Pancreas (tissue), 10 donors: ENCODE data around the gene ARHGEF1. TPM values are rescaled to one million over a fixed set of nuclear protein-coding genes. Genes with fewer than 3 reads are reported as not detected.

Source experiments
- ATAC-seq, 4 donors: fragments of 200-7000 bp; cut with Tn5 transposase; one replicate each; pipeline versions ENCODE4 v1.8.0 to v1.9.1; 2020; ENCODE audit warnings: mild to moderate bottlenecking in 4 of 4, moderate library complexity in 4 of 4
- DNase-seq, 6 donors: peaks; one replicate each; pipeline ENCODE4 v3.0.0-alpha.2; 2020
- FAIRE-seq: peaks from 2 replicates; lab custom pipeline; 2012; peaks lifted over from hg19 to GRCh38; lab: Jason Lieb, UNC
- H3K27ac ChIP-seq, 4 donors: fragments of 200-600 bp; sonication (generic); 1 replicate in 3 of 4; 2 replicates in 1 of 4; pipeline versions ENCODE4 v1.5.0 to v1.8.0; 2020
- H3K27me3 ChIP-seq, 4 donors: fragments of 200-600 bp; one replicate each; pipeline ENCODE4 v1.8.0; 2021
- H3K36me3 ChIP-seq, 3 donors: fragments of 200-600 bp; sonication (generic) in 1 of 3; one replicate each; pipeline versions ENCODE4 v1.5.0 to v1.8.0; 2020 to 2021
- H3K4me1 ChIP-seq, 3 donors: fragments of 200-600 bp; one replicate each; pipeline ENCODE4 v1.8.0; 2021
- H3K4me3 ChIP-seq, 4 donors: fragments of 200-600 bp; sonication (generic) in 2 of 4; one replicate each; pipeline versions ENCODE4 v1.5.0 to v1.8.0; 2020 to 2021
- H3K9me3 ChIP-seq, 4 donors: fragments of 200-600 bp; one replicate each; pipeline ENCODE4 v1.8.0; 2021
- WGBS, 2 donors: extraction: QIAGEN DNeasy Blood & Tissue Kit; methylation state at CpG; one replicate each; pipeline ENCODE4 v1.1.7; 2013; 5-methylcytosine and 5-hydroxymethylcytosine counted together
- intact Hi-C, 3 donors: fragments of 100-400 bp; cut with DNase I; formaldehyde crosslinking; loops; one replicate each; pipeline versions ENCODE4 v1.11.1 to v1.14.2; 2022
- polyA plus RNA-seq, 2 donors: library from polyadenylated mRNA; stranded (reverse); fragments of 200-250 nt; gene quantifications; one replicate each; pipeline ENCODE4 v1.2.3, GENCODE V29; 2013
- total RNA-seq, 6 donors: library from RNA; stranded (reverse); fragmentation: NEBNext Ultra II Directional in 4 of 6; extraction: Animal tissue kit (Norgen Biotek cat#: 25700) in 4 of 6; gene quantifications; one replicate each; pipeline versions ENCODE4 v1.2.1 to v1.2.4, GENCODE V29; 2021 to 2023
- TF ChIP-seq, protein P1 (sequence below), 4 donors: fragments of 200-600 bp; sonication (generic) in 3 of 4; IDR thresholded peaks; one replicate each; pipeline versions ENCODE4 v1.5.0 to v1.8.0; 2021; ENCODE audit warnings: antibody characterized with exemption in 4 of 4
- donor health status: healthy with polysubstance abuse.
- donor health status: DM: no; HTN: no; CAD: no; lungs with moderate emphysema.
- donor health status: DM: no; HTN: no; CAD: no.
- donor health status: control.
- donor health status: control.
- donor health status: Bipolar disorder and iron deficiency.
- donor health status: DM: yes; HTN: yes; CAD: no.
- donor health status: DM: no; HTN: no; CAD: no.
- donor health status: DM: no; HTN: no; CAD: no.
- donor health status: DM: yes; HTN: yes; CAD: no.

The ARHGEF1 gene
- total and polyA plus RNA-seq, 8 donors = 26.3 to 179 (median 39.3) TPM

GRCh38 chr19:41919948-41920712 lies 37.1 kb downstream of the ARHGEF1 start:
- FAIRE-seq = no peak
- H3K36me3 ChIP-seq = no peaks in the 10 kb centered on the region
- TF ChIP-seq, protein P1, sequence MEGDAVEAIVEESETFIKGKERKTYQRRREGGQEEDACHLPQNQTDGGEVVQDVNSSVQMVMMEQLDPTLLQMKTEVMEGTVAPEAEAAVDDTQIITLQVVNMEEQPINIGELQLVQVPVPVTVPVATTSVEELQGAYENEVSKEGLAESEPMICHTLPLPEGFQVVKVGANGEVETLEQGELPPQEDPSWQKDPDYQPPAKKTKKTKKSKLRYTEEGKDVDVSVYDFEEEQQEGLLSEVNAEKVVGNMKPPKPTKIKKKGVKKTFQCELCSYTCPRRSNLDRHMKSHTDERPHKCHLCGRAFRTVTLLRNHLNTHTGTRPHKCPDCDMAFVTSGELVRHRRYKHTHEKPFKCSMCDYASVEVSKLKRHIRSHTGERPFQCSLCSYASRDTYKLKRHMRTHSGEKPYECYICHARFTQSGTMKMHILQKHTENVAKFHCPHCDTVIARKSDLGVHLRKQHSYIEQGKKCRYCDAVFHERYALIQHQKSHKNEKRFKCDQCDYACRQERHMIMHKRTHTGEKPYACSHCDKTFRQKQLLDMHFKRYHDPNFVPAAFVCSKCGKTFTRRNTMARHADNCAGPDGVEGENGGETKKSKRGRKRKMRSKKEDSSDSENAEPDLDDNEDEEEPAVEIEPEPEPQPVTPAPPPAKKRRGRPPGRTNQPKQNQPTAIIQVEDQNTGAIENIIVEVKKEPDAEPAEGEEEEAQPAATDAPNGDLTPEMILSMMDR (IDR thresholded peaks at IDR 0.05) = no peak
- H3K4me1 ChIP-seq = no peaks in the 10 kb centered on the region
- H3K27me3 ChIP-seq = peaks cover 0 to 7% (median 0%) of the 10 kb centered on the region in 4 donors
- ATAC-seq = no peak
- peak in 1 of 6 donors; percentile 9 for DNase-seq
- no peak overlapping the region for H3K27ac ChIP-seq
- 74 to 89% methylated on average over 33 of the region's 33 CpGs for WGBS, 2 donors
- no peaks in the 10 kb centered on the region for H3K9me3 ChIP-seq
- intact Hi-C loops = no loop called here
- H3K4me3 ChIP-seq = no peak overlapping the region

DNA sequence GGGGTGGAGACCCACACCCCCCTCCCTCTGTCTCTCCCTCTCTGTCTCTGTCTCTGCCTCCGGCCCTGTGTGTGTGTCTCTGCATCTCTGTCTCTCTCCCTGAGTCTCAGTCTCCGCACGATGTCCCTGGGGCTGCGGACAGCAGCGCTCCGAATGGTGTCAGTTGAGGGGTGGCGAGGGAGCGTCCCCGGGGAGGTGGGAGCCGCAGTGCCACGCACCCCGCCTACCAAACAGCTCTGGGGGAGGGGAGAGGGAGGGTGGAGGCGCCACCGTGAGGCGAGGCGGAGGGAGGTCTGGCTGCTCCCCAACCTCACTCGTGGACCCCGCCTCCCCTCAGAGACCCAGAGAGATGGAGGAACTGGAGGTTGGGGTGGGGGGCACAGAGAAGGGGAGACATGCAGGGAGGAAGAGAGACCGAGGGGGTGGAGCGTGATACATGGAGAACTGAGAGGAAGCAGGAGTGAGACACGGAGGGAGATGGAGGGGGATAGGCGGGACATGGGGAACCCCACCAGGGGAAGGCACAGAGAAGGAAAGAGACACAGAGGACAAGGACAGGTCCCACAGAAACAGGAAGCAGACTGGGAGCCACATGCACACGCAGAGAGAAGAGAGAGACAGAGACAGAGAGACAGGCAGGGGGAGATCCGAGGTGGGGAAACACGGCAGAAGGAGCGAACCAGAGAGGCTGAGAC lies 38.0 kb downstream of the ARHGEF1 start:
- no peak for ATAC-seq
- FAIRE-seq = no peak

GRCh38 chr19:41921577-41922576 lies 38.9 kb downstream of the ARHGEF1 start:
- TF ChIP-seq, protein P1 (IDR thresholded peaks at IDR 0.05) = no peak
- Histone ChIP-seq H3K4me1 (no peaks in the 10 kb centered on the region), H3K27me3 (no peaks in the 10 kb centered on the region), H3K9me3 (no peaks in the 10 kb centered on the region), H3K36me3 (no peaks in the 10 kb centered on the region), H3K27ac (no peak overlapping the region), H3K4me3 (no peak overlapping the region)
- intact Hi-C loops = no loop called here
- no peak for FAIRE-seq
- no peak for ATAC-seq
- peak in 1 of 6 donors; percentile 37 for DNase-seq
- 42 to 44% methylated on average over 19 to 22 of the region's 22 CpGs for WGBS, 2 donors

More for the DNA sequence above, 38.0 kb downstream of the ARHGEF1 start:
- H3K27ac ChIP-seq = no peak overlapping the region
- 24 to 30% methylated on average over 20 to 26 of the region's 26 CpGs for WGBS, 2 donors
- no peak overlapping the region for H3K4me3 ChIP-seq
- no peaks in the 10 kb centered on the region for H3K27me3 ChIP-seq
- H3K36me3 ChIP-seq = no peaks in the 10 kb centered on the region
- no peaks in the 10 kb centered on the region for H3K4me1 ChIP-seq
- TF ChIP-seq, protein P1 (IDR thresholded peaks at IDR 0.05) = no peak
- intact Hi-C loops = no loop called here
- peak in 1 of 6 donors; percentile 51 for DNase-seq
- H3K9me3 ChIP-seq = no peaks in the 10 kb centered on the region

- Histone ChIP-seq H3K4me1 (no peaks in the 10 kb centered on the region), H3K27ac (no peak overlapping the region), H3K4me3 (no peak overlapping the region), H3K27me3 (no peaks in the 10 kb centered on the region), H3K9me3 (no peaks in the 10 kb centered on the region), H3K36me3 (no peaks in the 10 kb centered on the region)
- FAIRE-seq (no peak), ATAC-seq (no peak), DNase-seq (peak in 1 of 6 donors; percentile 52)
- 25 to 29% methylated on average over 15 to 18 of the region's 18 CpGs for WGBS, 2 donors
- intact Hi-C loops = no loop called here
- TF ChIP-seq, protein P1 (IDR thresholded peaks at IDR 0.05) = no peak
Measured at GRCh38 chr19:41922585-41922984, 39.6 kb downstream of the ARHGEF1 start.
